NCI-H2196 (cell line): ENCODE results near the gene PSMB8.
A peak's percentile ranks its signal among the peaks of the same experiment; 100 is the strongest.
"Not testable (repeated sequence)": the region's sequence is repeated elsewhere in the genome, so short reads cannot be mapped to it uniquely, and the experiment has no call there.

Experiments used
- DNase-seq: peaks from one replicate; lab custom pipeline; 2025; ENCODE audit not compliant: unreplicated experiment; lab: John Stamatoyannopoulos, UW

The PSMB8 gene

DNA sequence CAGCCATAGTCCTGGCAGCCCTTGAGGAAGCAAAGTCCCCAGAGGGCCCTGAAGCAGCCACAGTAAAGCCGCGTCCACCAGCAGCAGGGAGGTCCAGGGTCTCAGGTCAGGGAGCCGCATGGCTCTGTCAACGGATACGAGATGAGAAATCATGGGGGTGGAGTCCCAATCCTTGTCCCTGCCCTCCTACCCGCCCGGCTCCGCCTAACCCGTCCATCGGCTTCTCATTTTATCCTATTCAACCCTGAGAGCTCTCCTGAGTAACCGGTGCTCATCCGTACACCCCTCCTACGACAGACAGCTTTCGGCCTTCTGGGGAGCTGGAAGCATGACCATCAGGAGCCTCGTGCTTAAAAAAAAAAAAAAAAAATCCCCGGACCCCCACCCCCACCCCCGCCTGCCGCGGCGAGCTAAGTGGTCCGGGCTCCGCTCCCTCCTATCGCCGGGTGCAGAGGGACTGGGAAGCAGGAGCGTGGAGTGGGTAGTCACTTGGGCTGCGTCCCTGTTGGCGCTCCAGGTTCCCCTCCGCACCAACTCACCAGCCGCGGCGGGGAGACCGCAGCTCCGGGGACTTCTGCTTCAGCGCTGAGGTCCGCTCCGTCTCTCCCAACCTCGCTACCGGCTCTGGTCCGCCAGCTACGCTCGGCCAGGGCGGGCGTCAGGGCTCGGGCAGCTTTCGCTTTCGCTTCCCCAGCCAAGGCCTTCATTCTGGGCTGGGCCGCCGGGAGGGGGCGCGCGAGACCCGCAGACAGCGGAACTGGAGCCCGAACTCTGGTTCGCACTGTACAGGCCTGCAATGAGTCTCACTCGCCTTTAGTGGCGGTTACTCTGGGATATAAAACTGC lies 5.5 kb downstream of the PSMB8 start, which contains the start of gene TAP2:
Gene TAP2 (minus strand): TSS at position 626 of the 845 bp plus-strand sequence. CDS start 506 bp downstream, at position 120.
- peak; percentile 93 for DNase-seq

DNA sequence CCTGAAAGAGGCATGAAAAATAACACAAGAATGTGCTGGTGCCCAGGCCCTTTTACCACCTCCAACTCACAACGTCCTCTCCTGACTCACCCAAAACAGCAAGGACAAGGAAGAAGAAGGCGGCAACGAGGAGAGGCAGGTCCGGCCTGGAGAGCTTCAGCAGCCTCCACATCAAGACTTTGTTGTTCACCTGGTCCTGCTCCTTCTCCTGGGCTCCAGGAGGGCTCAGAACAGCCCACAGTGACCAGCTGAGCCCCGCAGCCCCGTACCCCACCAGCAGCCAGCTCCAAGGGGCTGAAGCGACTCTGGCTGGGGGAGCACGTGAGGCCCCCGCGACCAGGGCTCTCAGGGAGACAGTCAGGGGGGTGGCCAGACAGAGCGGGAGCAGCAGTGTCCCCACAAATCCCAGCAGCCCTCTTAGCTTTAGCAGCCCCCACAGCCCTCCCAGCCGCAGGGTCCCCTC lies 6.2 kb downstream of the PSMB8 start:
- DNase-seq: no peak

GRCh38 chr6:32836873-32837272 lies 7.0 kb downstream of the PSMB8 start:
- DNase-seq: no peak

DNA sequence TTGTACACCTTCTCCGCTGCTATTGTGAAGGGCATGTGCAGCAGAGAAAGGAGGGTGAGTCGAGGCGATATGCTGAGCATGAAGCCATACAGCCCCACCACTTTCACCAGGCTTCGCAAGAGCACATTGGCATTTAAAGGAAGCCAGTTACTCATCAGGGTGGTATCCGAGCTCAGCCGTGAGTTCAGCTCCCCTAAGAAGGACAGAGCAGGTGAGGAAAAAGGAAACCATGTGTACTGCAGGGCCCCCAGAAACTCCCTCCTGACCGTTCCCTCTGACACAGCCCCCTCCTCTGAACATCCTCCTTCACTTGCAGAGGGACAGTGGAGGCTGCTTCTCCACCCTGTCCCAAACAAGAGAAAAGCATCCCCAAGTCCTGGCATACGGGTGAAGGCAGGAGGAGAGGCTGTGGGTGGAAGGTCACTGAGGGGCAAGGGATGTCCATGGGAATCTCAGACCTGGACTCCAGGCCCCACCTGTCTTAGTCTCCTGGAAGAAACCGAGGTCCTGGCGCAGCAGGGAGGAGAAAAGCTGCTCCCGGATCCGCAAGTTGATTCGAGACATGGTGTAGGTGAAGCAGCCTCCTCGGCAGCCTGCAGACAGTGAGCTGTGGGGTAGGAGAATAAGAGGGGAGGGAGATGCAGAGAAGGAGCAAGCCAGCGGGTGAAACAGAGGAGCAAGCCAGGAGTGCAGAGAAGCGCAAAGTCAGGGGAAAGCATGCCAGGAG lies 8.5 kb downstream of the PSMB8 start:
- no peak for DNase-seq

DNA sequence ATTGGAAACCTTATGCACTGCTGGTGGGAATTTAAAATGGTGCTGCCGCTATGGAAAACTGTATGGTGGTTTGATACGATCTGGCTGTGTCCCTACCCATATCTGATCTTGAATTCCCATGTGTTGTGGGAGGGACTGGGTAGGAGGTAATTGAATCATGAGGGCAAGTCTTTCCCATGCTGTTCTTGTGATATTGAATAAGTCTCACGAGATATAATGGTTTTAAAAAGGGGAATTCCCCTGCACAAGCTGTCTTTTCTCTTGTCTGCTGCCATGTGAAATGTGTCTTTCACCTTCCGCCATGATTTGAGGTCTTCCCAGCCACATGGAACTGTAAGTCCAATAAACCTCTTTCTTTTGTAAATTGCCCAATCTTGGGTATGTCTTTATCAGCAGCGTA lies 10.2 kb downstream of the PSMB8 start:
- DNase-seq: no peak

DNA sequence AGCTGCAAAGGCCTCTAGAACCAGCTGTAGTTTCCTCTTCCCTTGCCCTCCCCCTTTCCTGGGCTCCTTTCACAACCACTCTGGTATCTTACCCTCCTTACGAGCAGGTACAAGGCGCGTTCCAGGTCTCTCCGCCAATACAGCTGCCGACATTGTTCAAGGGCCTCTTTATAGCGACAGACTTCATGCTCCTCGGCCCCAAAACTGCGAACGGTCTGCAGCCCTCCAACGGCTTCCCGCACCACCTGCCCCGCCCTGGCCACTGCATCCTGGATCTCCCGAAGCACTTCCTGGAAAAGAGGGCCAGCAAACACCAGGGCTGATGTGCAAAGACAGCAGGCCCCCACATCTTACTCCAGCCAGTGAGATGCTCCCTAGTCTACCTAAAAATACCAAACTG lies 11.3 kb downstream of the PSMB8 start:
- no peak for DNase-seq

DNA sequence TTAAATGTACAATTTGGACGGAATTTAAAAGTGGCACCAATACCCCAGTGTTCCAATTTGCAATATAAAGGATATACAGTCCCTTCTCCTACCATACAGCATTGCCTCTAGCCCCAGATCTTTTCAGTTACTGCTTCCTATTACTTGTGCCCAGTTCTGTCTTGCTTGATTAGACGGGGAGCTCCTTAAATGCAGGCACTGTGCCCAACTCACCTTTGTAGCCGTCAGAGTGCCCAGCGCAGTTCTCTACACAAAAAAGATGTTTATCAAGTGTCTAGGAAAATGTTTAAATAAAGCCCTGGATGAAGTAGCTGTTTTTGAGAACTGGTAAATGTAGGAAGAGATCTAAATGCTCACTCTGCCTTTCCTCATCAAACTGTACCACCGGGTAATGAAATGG lies 12.9 kb downstream of the PSMB8 start:
- DNase-seq: no peak

DNA sequence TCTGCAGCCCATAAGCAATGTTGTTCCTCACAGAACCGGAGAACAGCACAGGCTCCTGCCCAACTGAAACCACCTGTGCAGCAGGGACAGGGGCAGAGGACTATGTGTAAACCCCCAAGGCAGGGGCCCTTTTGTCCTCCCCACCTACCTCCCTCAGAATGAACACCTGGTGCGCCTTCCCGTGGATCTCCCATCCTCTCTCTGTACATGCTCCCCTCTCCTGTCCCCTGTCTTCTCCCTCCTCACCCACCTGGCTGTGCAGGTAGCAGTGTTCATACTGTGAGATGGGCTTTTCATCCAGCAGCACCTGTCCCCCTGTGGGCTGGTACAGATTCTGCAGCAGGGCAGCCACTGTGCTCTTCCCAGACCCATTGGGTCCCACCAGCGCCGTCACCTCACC lies 13.8 kb downstream of the PSMB8 start:
- no peak for DNase-seq

DNA sequence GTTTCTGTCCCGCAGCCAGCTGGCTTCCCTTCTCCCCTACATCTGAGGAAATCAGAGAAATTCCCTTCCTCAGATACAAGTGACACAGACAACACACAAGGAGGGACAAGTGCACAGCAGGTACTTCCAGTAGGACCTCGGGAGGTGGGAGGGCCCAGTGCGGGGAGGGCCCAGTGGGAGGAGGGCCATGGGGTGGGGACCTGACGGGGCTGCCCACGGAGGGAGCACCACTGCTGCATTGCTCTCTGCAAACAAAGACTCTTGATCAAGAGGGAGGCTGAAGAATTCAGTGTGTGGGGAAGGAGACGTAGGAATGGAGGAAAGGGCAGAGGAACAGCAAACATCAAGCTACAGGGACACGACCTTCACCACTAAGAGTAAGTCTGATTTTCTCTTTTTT lies 14.4 kb downstream of the PSMB8 start:
- DNase-seq: no peak

DNA sequence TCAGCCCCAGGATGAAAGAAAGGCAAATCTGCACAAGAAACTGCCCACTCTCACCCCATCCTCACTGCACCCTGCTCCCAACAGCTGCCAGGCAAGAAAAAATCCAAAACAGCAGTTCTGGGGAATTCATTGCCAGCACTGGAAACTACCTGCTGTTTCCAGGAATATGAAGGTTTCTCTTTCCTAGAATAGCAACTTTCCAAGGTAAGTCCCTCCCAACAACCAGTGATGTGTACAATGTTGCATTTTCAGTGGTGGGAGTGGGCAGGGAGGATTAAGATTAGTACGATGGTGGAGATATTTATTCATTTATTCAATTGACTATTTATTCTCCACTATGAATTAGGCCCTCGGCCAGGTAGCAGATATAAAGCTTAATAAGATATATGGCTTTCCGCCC lies 16.8 kb downstream of the PSMB8 start:
- no peak for DNase-seq

- DNase-seq: peak; percentile 24
These were observed 17.9 kb downstream of the PSMB8 start for GRCh38 chr6:32825966-32826365.

DNA sequence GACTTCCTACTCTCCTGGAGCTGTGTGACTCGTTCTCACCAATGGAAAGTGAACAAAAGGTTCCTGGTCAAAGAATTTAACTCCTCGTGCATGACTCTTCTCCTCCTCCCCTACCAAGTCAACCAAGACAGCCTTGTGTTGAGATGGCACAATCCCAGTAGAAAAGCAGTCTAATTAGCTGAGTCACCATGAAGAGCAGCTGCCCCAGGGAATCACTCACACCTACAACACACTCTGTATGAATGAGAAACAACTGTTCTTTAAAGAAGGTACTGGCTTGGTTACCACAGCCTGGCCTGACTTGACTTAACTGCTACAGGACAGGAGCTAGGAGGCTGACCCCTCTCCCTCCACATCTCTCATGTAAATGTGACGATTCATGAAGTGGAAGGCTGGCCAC lies 24.1 kb downstream of the PSMB8 start:
- DNase-seq: no peak

GRCh38 chr6:32818867-32819266 lies 25.0 kb downstream of the PSMB8 start:
- DNase-seq: no peak

DNA sequence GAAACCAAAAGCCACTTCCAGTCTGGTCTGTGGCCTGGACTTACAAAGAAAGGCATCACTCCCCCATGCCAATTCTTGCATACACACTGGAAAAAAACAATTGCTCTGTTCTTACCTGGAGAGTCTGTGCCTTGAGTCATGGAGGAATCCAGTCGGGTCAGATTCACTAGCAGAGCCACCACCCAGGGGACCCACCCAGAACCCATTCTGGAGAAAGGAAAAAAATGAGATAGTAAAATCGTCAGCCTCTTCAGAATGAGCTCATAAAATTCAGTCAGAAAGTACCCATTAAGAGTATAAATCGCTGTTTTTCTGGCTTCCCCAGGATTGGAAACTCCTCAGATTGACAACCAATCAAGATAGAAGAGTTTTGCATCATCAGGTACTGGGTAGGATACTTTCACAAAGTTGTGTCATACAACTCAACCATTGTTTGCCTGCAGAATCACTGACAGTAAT lies 27.1 kb downstream of the PSMB8 start, which contains the start of gene HLA-DOB:
Gene HLA-DOB (minus strand): TSS at position 257 of the 459 bp plus-strand sequence. CDS start 51 bp downstream, at position 206.
- no peak for DNase-seq

DNA sequence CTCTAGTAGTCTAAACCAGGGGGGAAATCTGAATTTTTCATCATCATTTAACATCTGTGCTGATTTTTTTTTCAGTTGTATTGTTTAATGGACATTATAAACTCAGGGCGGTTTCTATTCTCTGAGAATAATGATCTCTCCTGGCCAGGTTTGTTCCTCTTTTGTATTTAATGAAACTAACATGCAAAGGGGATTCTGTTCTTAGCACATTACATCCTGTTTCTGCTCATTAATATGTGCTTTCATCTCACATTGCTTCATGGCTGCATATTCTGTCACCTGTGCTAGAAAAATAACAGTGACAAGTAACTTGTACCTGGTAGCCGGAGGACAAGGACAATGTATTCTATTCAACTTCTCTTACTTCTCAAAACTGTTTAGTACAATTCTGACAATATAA lies 27.9 kb downstream of the PSMB8 start:
- DNase-seq: no peak

DNA sequence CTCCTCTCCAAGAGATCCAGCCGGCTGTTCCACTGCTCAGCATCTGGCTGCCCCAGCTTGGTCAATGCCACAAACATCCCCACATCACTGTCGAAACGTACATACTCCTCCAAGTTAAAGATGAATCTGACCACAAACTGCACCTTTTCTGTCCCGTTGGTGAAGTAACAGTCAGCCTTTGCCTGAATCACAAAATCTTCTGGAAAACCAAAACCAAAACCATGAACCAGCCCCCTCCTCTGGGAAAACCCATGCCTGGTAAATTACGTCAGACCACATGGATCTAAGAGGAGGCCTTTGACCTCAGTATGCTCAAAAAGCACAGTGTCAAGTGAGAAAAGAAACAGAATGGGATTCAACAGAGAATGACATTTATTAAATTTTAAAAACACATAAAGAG lies 28.7 kb downstream of the PSMB8 start:
- DNase-seq: no peak

DNA sequence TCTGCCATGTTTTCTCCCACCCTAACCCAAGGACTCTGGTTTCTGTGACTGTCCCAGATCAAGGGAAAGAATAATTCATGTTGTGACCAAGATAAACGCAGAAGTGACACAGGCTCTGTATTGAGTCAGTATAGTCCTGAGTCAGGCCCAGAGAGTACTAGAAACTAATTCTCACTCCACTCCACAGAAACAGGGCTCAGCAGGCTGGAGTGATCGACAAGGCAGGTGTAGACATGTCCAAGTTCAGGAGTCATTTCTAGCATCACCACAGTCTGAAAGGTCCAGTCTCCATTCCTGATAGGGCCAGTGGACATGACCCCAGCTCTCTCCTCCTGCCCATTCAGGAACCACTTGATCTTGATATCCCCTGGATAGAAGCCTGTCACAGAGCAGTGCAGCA lies 29.7 kb downstream of the PSMB8 start:
- no peak for DNase-seq

GRCh38 chr6:32809171-32809570 lies 34.7 kb downstream of the PSMB8 start:
- no peak for DNase-seq

- no peak for DNase-seq
These were observed 36.7 kb downstream of the PSMB8 start for GRCh38 chr6:32807020-32807580.

GRCh38 chr6:32805404-32805803 lies 38.4 kb downstream of the PSMB8 start:
- not testable (repeated sequence) for DNase-seq

DNA sequence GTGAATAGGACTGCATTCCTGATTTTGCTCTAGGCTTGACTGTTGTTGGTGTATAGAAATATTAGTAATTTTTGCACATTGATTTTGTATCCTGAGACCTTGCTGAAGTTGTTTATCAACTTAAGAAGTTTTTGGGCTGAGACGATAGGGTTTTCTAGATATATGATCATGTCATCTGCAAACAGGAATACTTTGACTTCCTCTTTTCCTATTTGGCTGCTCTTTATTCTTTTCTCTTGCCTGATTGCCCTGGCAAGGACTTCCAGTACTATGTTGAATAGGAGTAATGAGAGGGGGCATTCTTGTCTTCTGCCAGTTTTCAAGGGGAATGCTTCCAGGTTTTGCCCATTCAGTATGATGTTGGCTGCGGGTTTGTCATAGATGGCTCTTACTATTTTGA lies 40.4 kb downstream of the PSMB8 start:
- no peak for DNase-seq

GRCh38 chr6:32799740-32800139 lies 44.1 kb downstream of the PSMB8 start:
- no peak for DNase-seq
